Lower leg skin (tissue), 3 donors: Measurements from ENCODE around the gene GADL1.

Experiments
- POLR2A ChIP-seq, 2 donors: fragments of 450-650 bp; IDR thresholded peaks; one replicate each; pipeline ENCODE4 v1.6.1; 2016 to 2017; ENCODE audit warnings: antibody characterized with exemption in 2 of 2, mild to moderate bottlenecking in 1 of 2, moderate library complexity in 1 of 2
- TF ChIP-seq, protein P1 (sequence below), 3 donors: fragments of 450-650 bp; IDR thresholded peaks; one replicate each; pipeline ENCODE4 v1.5.1; 2016; ENCODE audit warnings: antibody characterized with exemption in 3 of 3, mild to moderate bottlenecking in 3 of 3, moderate library complexity in 2 of 3

DNA sequence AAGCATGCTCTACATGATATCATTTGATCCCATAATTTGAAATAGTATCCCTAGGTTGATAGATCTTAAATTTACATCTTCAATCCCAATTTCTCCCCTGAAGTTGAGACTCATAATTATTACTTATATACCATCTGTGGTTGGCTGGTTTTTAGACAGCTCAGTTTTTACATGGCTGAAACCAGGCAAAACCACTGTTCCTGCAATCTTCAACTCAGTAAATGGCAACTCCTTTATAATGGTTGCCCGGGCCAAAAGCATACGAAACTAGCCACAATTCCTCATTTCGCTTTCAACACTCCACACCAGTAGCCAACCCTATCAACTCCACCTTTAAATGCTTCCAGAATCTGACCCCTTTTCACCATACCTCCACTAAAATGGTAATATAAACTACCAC lies 169.6 kb downstream of the GADL1 start:
- TF ChIP-seq, protein P1, sequence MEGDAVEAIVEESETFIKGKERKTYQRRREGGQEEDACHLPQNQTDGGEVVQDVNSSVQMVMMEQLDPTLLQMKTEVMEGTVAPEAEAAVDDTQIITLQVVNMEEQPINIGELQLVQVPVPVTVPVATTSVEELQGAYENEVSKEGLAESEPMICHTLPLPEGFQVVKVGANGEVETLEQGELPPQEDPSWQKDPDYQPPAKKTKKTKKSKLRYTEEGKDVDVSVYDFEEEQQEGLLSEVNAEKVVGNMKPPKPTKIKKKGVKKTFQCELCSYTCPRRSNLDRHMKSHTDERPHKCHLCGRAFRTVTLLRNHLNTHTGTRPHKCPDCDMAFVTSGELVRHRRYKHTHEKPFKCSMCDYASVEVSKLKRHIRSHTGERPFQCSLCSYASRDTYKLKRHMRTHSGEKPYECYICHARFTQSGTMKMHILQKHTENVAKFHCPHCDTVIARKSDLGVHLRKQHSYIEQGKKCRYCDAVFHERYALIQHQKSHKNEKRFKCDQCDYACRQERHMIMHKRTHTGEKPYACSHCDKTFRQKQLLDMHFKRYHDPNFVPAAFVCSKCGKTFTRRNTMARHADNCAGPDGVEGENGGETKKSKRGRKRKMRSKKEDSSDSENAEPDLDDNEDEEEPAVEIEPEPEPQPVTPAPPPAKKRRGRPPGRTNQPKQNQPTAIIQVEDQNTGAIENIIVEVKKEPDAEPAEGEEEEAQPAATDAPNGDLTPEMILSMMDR (IDR thresholded peaks at IDR 0.05), result no peak
- TF ChIP-seq POLR2A (IDR thresholded peaks at IDR 0.05), result no peak
